ENCODE results near the gene PIN1. TPM values are rescaled to one million over a fixed set of nuclear protein-coding genes. Genes with fewer than 3 reads are reported as not detected.
"Not testable (repeated sequence)": the region's sequence is repeated elsewhere in the genome, so short reads cannot be mapped to it uniquely, and the experiment has no call there.

Gene PIN1
- total RNA-seq = 122 and 123 TPM in 2 replicates

- DNase-seq (ENCODE audit: low read depth, low spot score) = peak; percentile 93
Measured at GRCh38 chr19:9834726-9835506, at the start of gene PIN1. PIN1 (plus strand) TSS chr19:9835318; CDS start chr19:9835345, 27 bp downstream.

DNA sequence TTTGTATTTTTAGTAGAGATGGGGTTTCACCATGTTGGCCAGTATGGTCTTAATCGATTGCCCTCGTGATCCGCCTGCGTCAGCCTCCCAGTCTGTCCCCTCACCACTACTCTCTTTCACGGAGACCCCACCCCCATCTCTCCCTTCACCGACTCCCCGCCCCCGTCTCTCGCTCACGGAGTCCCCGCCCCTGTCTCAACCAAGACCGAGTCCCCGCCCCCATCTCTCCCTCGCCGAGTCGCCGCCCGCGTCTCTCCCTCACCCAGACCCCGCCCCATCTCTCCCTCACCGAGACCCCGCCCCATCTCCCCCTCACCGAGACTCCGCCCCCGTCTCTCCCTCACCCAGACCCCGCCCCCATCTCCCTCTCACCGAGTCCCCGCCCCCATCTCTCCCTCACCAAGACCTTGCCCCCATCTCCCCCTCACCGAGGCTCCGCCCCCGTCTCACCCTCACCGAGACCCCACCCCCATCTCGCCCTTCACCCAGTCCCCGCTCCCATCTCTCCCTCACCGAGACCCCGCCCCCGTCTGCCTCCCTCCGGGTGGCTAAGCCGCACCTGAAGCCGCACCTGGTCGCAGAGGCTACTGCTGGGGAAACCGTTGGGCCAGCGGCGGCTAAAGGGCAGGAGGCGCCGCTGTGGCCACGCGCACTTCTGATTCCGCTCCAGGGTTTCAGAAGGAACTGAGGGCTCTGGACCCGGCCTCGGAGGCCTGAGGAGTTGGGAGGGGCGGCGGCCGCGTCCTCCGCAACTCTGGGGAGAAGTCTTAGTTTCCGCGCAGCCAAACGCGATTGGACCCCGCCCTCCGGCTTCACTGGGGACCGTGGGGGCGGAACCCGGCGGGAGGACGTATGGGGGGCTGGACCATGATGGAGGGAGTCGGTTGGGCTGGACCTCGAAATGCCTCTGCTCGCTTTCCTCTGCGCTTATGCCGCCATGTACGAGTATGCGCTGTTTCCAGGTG lies 49.5 kb upstream of the PIN1 start:
- DNase-seq (ENCODE audit: low read depth, low spot score) = peak; percentile 83

DNA sequence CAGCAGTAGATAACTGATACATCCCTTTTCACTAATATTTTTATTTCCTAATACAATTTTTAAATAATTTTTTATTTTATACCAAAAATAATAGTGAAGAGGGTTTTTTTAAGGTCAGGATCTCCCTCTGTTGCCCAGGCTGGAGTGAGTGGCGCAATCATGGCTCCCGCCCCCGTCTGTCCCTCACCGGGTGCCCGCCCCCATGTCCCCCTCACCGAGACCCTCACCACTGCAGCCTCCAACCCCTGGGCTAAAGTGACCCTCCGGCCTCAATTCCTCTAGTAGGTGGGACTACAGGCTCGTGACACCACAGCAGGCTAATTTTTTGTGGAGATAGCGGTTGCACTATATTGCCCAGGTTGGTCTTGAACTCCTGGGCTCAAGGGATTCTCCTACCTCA lies 48.8 kb upstream of the PIN1 start:
- DNase-seq (ENCODE audit: low read depth, low spot score) = no peak

DNA sequence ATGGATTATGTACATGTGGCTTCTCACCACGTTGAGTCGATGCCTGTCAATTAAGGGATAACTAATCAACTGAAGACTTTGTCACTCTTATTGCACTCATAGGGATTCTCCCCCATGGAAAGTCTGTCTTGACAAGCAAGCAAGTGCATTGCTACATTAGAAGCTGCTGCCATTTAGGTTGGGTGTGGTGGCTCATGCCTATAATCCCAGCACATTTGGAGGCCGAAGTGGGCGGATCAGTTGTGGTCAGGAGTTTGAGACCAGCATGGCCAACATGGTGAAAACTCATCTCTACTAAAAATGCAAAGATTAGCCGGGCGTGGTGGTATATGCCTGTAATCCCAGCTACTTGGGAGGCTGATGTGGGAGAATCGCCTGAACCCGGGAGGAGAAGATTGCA lies 48.3 kb upstream of the PIN1 start:
- no peak for DNase-seq (ENCODE audit: low read depth, low spot score)

DNA sequence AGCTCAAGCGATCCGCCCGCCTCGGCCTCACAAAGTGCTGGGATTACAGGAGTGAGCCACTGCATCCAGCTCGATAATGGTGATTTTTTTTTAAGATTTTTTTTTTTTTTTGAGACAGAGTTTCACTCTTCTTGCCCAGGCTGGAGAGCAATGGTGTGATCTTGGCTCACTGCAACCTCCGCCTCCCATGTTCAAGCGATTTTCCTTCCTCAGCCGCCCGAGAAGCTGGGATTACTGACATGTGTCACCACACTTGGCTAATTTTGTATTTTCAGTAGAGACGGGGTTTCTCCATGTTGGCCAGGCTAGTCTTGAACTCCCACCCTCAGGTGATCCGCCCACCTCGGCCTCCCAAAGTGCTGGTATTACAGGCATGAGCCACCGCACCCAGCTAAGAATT lies 46.5 kb upstream of the PIN1 start:
- not testable (repeated sequence) for DNase-seq (ENCODE audit: low read depth, low spot score)

GRCh38 chr19:9789066-9789465 lies 46.1 kb upstream of the PIN1 start:
- no peak for DNase-seq (ENCODE audit: low read depth, low spot score)

GRCh38 chr19:9789579-9789978 lies 45.5 kb upstream of the PIN1 start:
- not testable (repeated sequence) for DNase-seq (ENCODE audit: low read depth, low spot score)

DNA sequence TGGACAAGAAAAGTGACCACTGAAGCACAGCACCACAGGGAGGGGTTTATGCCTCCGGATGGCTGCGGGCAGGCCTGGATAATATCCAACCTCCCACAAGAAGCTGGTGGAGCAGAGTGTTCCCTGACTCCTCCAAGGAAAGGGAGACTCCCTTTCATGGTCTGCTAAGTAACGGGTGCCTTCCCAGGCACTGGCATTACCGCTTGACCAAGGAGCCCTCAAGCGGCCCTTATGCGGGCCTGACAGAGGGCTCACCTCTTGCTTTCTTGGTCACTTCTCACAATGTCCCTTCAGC lies 44.1 kb upstream of the PIN1 start:
- DNase-seq (ENCODE audit: low read depth, low spot score) = not testable (repeated sequence)

DNA sequence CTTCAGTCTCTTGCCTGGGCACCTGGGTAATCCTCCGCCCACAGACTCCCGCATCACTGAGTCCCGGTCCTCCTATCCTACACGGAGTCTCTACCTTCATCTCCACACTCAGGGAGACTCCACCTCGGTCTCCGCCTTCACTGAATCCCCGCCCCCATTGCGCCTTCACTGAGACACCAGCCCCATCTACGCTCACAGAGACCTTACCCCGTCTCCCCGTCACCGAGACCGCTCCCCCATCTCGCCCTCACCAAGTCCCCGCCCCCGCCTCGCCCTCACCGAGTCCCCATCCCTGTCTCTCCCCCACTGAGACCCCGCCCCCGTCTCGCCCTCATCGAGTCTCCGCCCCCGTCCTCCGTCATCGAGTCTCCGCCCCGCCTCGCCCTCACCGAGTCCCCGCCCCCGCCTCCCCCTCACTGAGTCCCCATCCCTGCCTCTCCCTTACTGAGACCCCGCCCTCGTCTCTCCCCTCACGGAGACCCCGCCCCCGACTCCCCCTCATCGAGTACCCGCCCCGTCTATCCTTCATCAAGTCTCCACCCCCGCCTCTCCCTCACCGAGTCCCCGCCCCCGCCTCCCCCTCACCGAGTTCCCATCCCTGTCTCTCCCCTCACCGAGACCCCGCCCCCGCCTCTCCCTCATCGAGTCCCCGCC lies 43.4 kb upstream of the PIN1 start:
- DNase-seq (ENCODE audit: low read depth, low spot score) = peak; percentile 90

DNA sequence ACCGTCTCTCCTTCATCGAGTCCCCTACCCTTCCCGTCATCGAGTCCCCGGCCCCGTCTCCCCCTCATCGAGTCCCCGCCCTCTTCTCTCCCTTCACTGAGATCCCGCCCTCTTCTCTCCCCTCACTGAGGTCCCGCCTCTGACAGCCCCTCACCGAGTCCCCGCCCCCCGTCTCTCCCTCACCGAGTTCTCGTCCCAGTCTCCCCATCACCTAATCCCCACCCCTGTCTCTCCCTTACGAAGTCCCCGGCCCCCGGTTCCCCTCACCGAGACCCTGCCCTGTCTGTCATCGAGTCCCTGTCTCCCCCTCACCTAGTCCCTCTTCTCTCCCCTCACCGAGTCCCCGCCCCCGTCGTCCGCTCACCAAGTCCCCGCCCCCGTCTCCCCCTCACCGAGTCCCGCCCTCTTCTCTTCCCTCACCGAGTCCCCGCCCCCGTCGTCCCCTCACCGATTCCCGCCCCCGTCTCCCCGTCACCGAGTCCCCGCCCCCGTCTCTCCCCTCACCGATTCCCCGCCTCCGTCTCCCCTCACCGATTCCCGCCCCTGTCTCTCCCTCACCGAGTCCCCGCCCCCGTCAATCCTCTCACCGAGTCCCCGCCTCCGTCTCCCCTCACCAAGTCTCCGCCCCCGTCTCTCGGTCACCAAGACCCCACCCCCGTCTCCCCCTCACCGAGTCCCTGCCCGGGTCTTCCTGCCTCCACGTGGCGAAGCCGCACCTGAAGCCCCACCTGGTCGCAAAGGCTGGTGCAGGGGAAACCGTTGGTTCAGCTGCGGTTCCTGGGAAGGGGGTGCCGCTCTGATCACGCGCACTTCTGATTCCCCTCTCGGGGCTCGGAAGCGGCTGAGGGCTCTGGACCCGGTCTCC lies 42.7 kb upstream of the PIN1 start:
- peak; percentile 88 for DNase-seq (ENCODE audit: low read depth, low spot score)

DNA sequence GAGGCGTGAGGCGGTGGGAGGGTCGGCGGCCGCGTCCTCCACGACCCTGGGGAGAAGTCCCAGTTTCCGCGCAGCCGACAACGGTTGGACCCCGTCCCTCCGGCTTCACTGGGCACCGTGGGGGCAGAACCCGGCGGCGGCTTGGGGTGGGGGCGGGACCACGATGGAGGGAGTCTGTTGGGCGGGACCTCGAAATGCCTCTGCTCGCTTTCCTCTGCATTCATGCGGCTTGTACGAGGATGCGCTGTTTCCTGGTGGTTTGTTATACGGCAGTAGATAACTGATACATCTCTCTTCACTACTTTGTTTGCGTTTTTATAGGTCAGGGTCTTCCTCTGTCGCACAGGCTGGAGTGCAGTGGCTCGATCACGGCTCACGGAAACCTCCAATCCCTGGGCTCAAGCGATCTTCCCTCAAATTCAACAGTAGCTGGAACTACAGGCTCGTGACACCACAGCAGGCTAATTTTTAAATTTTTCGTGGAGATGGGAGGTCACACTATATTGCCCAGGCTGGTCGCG lies 42.0 kb upstream of the PIN1 start:
- DNase-seq (ENCODE audit: low read depth, low spot score) = no peak

DNA sequence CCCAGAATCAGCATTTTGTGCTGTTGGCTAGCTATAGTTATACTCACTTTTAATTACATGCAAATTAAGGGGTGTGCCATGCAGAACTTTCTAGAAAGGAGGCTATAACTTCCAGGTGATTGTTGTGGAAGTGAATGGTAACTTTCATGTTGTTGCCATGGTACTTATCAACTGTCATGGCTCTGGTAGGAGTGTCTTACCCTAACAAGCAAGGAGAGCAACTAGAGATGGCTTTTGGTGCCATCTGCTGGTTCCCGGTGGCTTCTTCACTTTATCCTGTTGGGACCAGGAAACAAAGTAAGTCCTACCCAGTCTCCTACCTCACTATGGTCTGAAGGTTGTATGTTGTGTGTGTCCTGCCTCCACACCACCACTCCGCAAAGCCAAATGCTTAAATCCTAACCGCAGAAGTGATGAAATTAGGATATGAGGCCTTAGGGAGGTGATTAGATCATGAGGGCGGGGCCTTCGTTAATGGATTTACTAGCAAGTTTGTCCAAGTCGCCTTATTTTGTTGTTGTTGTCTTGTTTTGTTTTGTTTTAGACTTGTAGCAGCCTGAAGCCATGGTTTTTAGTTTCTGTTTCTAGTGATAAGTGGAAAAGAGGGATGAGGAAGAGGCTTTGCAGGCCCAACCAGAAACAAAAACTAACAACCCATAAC lies 38.9 kb upstream of the PIN1 start:
- DNase-seq (ENCODE audit: low read depth, low spot score) = peak; percentile 79

GRCh38 chr19:9797871-9798270 lies 37.2 kb upstream of the PIN1 start:
- DNase-seq (ENCODE audit: low read depth, low spot score) = no peak

DNA sequence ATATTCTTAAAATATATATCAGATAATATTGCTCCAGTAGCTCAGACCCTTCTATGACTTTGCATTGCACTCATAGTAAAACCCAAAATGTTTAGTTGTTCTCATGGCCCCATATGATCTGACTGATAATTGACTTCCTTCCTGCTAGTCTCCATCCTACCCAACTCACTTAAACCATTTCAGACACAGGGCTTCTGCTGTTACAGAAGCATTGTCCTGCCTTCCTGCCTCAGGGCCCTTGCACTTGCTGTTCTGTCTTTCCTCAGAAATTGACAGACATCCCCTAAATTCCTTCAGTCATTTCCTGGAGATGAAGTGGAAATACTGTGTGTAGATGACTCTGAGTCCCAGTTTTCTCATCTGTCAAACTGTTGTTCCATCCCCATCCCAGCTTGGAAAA lies 36.0 kb upstream of the PIN1 start:
- no peak for DNase-seq (ENCODE audit: low read depth, low spot score)

- no peak for DNase-seq (ENCODE audit: low read depth, low spot score)
Measured at GRCh38 chr19:9801976-9802375, 33.1 kb upstream of the PIN1 start.

GRCh38 chr19:9806803-9807202 lies 28.3 kb upstream of the PIN1 start:
- no peak for DNase-seq (ENCODE audit: low read depth, low spot score)

GRCh38 chr19:9808855-9809824 lies 26.0 kb upstream of the PIN1 start:
- DNase-seq (ENCODE audit: low read depth, low spot score) = no peak

DNA sequence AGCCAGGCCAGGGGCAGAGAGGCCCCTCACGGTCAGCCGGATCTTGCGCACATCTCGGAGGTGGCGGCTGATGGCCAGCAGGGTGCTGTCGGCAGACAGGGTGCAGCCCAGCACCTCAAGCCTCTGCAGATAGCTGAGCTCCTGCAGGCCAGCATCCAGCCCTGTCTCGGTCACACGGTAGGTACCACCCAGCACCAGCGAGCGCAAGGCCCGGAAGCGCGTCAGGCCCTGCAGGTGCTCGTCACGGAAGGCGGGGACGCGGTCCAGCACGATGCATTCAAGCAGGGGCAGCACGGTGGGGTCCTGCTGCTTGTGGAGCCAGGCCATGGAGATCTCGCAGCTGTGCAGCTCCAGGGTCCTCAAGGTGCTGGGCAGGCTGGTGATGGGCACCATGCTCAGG lies 24.0 kb upstream of the PIN1 start:
- no peak for DNase-seq (ENCODE audit: low read depth, low spot score)

- DNase-seq (ENCODE audit: low read depth, low spot score) = no peak
Measured at GRCh38 chr19:9818175-9818733, 16.9 kb upstream of the PIN1 start.

All from pulmonary artery endothelial cell (primary cell).